NCI-H1417 (cell line): ENCODE data around the gene DRAXIN.

Experiments used
- DNase-seq, 3 experiments: peaks; one replicate each; lab custom pipeline; 2025; lab: John Stamatoyannopoulos, UW

DRAXIN gene

GRCh38 chr1:11708554-11709350 lies 17.2 kb downstream of the DRAXIN start:
- DNase-seq, result no peak

GRCh38 chr1:11711490-11711889 lies 20.0 kb downstream of the DRAXIN start:
- DNase-seq, result no peak

GRCh38 chr1:11712285-11712684 lies 20.8 kb downstream of the DRAXIN start:
- no peak for DNase-seq

GRCh38 chr1:11713095-11713494 lies 21.6 kb downstream of the DRAXIN start:
- DNase-seq, result no peak

GRCh38 chr1:11714831-11715575 lies 23.5 kb downstream of the DRAXIN start:
- no peak for DNase-seq

- peak; percentile 61 to 79 (median 63) for DNase-seq
Observed at GRCh38 chr1:11719313-11720032, 28.0 kb downstream of the DRAXIN start.

- DNase-seq, result no peak
Observed at GRCh38 chr1:11720033-11720376, 28.5 kb downstream of the DRAXIN start.

GRCh38 chr1:11720525-11720924 lies 29.0 kb downstream of the DRAXIN start:
- no peak for DNase-seq

- DNase-seq, result no peak
Observed at GRCh38 chr1:11721311-11721710, 29.8 kb downstream of the DRAXIN start.

- no peak for DNase-seq
Observed at GRCh38 chr1:11722538-11722937, 31.0 kb downstream of the DRAXIN start.

- DNase-seq, result peak in 2 of 3 experiments; percentile 18 to 54
Observed at GRCh38 chr1:11725616-11726015, 34.1 kb downstream of the DRAXIN start.

- DNase-seq, result no peak
Observed at GRCh38 chr1:11727119-11727518, 35.6 kb downstream of the DRAXIN start.

GRCh38 chr1:11728126-11728806 lies 36.8 kb downstream of the DRAXIN start:
- no peak for DNase-seq

GRCh38 chr1:11729155-11729497 lies 37.6 kb downstream of the DRAXIN start:
- no peak for DNase-seq

- DNase-seq, result no peak
Observed at GRCh38 chr1:11729498-11730428, 38.3 kb downstream of the DRAXIN start.

GRCh38 chr1:11730429-11730891 lies 39.0 kb downstream of the DRAXIN start:
- no peak for DNase-seq

GRCh38 chr1:11731691-11732283 lies 40.3 kb downstream of the DRAXIN start:
- no peak for DNase-seq

GRCh38 chr1:11733306-11733705 lies 41.8 kb downstream of the DRAXIN start:
- no peak for DNase-seq

GRCh38 chr1:11735531-11735853 lies 44.0 kb downstream of the DRAXIN start:
- no peak for DNase-seq

- DNase-seq, result peak; percentile 87 to 94 (median 93)
Observed at GRCh38 chr1:11735854-11736745, 44.6 kb downstream of the DRAXIN start, which contains the start of gene AGTRAP. Gene AGTRAP (plus strand): TSS chr1:11736136. CDS start chr1:11736209, 73 bp downstream.
